NCI-H2196 (cell line): ENCODE results near the gene TMEM95.
"Not testable (repeated sequence)": the region's sequence is repeated elsewhere in the genome, so short reads cannot be mapped to it uniquely, and the experiment has no call there.

ENCODE experiments used
- DNase-seq: peaks from one replicate; lab custom pipeline; 2025; ENCODE audit not compliant: unreplicated experiment; lab: John Stamatoyannopoulos, UW

Gene TMEM95

DNA sequence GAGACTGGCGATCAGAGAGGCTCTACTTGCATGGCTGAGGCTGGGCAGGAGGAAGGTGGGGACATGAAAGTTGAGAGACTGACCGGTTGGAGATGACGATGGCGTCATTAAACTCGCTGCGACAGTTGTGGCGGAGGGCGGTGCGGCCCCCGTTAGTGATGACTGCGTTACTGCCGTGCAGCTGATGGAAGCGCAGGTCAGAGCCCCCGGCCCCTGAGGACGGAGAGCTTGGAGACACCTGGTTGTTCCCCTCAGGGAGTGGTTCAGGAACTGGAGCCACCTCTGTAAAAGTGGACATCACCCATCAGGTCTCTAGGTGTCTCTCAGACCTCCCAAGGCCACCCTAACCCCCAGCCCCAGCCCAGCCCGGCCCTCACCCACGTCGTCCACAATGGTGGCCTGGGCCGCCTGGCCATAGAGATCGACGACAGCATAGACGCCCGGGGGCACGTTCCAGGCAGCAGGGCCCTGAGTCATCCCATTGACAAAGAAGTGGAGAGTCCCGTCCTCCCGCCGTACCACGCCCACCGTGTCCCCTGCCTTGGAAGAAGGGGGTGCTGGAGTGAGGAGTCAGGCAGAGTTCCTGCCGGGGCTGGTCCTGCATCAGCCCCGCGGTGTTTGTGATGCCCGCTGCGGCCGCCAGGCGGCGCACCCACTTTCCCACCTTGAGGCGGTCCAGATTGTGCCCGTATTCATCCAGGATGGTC is 31.1 kb upstream of the TMEM95 start:
- no peak for DNase-seq

DNA sequence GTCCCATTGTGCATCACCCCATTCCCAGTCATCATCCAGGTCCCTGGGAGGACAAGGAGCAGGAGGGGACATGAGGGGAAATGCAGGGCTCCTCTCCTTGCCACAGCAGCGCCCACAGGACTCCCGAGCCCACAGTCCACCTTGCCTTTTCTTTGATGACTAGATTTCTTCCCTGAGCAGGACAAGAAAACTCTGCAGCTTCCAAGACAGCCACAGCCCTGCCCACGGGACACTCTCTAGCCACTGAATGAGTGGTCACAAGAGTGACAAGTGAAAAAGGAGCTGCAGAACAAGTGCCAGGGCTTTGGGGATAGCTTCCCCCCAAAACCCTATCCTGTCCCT is 30.5 kb upstream of the TMEM95 start:
- no peak for DNase-seq

DNA sequence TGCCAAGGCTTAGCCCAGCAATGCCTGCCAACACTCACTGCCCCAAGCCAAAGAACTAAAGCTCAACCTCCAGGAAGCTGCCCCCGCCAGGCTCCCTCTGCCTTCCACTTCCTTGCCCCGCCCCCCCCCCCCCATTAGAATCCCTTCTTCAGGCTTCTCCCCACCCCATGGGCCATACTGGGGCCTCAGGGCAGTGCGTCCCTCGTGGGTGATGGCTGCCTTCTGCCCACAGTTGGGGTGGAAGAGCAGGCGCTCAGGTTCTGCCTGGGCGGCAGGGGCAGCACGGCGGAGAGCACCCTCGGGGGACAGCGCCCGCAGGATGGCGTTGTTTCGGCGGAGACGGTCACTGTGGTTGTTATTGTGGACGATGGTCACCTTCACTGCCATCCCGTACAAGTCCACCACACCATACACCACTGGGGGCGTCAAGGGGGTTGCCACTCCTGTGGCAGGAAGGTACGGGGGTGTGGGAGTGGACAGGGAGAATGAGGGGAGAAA is 29.9 kb upstream of the TMEM95 start:
- DNase-seq, result no peak

DNA sequence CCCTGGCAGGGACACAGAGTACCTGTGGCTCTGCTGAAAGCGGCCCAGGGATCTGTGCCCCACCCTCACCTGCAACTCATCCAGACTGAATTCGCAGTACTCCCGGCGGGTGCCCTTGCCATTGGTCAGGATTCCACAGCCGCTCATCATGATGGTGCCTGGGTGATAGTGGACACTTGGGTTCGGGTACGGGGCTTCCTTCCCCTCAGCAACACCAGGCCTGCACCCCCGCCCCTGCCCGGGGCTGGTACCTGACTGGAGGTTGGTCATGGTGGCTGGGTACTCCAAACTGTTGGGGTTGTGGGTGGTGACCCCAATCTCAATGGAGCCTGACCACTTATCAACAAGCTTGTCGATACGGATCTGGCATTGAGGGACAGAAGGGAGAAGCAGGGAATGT is 28.8 kb upstream of the TMEM95 start:
- DNase-seq, result no peak

DNA sequence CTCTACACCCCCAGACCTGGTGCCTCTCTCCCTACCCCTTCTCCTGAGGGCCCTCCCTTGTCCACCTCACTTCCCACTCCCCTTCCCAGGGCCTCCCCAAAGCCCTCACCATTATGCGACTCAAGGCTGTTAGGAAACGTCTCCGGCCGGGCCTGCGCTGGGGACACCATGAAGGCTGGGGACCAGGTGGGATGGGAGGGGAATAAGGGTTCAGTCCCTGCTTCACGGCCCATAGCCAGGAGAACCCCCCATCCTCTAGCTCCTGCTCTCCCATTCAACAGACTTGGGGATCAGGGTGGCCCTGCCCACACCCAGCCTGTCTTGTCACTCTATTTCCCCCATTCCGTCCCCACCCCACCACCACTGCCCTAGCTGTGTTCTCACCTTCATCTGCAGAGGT is 27.9 kb upstream of the TMEM95 start:
- no peak for DNase-seq

DNA sequence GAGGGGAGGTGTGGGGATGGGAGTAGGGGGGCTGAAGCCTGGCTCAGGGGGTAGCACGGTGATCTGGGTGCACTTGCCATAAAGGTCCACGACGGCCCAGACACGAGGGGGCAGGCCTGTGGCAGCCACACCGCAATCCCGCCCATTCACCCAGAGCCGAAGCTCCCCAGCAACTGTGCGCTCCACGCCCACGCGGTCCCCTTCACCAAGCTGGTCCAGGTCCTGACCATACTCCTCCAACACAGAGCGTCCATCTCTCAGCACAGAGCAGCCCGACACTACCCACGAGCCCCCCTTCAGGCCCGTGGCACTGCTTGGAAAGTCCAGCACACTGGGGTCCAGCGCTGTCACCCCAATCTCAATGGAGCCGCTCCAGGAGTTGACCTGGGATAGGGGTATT is 27.5 kb upstream of the TMEM95 start:
- DNase-seq, result no peak

DNA sequence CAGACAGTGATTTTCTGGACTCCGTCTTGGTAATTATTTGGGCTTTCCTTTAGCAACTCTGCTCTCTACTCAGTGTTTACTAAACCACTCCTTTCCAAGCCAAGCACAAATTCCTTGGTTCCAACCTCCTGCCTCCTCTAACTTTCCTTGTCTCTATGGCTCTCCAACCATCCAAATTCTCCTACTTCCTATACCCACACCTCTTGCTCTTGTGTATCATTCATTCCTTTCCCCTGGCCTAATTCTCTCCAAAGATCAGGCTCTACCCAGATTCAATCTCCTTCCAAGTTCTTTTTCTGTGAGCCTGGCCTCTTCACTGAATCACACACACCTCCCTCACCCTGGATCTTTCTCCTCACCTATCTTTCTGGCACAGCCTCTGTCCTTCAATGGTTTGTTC is 26.9 kb upstream of the TMEM95 start:
- DNase-seq, result no peak

DNA sequence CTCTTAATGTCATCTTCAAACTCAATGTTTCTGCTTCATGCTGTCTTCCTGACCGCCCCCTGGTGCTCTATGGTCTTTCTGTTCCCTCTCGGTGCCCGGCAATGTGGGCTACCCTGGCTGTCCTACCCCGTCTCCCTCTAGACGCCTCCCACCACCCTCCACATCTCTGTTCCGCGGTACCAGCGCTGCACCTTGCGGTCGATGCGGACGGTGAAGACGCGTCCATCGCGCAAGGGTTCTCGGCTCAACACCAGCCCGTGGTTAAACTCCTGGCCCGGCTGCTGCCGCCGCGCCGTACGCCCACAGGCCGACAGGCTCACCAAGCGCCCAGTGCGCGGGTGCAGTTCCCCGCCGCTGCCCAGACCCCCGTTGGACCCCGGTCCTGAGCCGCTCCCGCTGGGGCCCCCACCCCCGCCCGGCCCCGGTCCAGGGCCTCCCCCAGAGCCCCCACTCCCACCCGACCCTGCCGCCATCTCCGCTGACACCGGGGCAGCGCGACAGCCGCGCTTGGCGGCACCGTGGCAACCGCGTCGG is 26.0 kb upstream of the TMEM95 start, which contains the start of gene NEURL4:
Gene NEURL4 (minus strand): TSS at position 496 of the 534 bp plus-strand sequence. CDS start 23 bp downstream, at position 473.
- DNase-seq, result no peak

DNA sequence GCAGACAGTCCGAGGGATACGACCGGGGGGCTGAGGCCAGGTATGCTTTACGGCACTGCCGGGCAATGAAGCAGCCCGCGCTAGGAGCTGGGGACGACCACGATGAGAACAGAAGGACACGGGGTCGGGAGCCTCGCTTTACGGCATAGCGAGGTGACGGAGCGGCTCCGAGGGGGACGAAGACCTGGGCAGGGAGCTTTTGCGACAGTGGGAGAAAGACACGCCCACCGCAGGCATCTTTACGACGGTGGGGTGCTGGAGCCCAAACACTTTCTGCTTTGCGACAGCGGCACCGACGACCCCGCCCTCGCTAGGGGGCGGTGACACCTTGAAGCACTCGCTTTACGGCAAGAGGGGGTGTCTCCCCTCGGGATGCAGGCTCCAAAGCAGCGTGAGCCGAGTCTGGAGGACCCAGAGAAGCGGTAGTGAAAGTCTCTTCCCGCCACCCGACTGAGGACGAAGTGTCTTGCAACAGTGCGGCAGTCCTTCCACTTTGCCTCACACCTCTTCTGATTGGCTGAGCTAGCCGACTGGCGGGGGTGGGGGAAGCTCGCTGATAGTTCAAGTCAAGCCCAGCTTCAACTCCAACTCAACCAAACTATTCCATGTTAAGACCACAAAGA is 25.5 kb upstream of the TMEM95 start:
- peak; percentile 90 for DNase-seq

DNA sequence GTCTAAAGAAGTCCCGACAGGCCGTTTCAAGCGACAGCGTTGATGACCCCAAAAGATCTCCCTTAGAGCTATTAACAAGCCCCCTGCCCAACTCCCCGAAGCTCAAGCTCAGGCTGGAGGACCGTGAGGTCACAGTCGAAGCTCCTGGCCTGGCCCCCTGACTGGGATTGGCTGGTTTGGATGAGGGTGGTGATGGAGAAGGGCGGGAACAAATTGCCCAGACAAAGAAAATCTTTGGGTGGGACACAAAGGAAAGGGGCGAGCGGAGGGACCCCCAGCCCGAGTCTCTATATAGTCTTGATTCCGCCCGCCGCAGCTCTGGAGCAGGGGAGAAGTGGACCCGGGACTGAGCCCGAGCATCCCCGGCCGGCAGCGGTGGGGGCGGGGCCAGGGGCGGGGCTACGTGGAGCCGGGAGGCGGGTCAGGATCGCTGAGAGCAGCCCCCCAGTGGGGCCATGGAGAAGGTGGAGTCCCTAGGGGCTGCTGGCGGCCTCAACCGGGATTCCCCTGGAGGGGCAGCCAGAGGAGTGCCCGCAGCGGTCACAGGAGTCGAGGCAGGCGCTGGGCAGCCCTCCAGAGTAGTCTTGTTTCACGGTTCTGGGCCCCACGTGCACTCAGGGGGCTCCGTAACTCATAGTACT is 24.8 kb upstream of the TMEM95 start:
- DNase-seq, result peak; percentile 64

DNA sequence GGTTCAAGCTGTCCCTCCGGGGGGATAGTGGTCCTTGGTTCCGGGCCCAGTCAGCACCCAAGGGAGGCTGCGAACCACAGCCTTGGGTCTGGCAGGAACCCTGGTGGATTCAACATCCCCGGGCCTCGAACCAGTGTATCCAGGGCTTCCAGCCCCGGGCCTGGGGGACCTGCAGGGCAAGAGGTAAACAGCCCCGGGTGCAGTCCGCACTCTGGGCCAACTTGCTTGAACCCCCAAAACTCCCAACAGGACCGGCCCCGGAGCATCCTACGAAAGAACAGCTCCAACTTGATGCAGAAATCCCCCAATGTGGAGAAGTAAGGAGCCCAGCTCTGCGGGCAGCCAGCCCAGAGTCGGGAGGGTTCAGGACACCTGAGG is 24.3 kb upstream of the TMEM95 start:
- DNase-seq, result no peak

DNA sequence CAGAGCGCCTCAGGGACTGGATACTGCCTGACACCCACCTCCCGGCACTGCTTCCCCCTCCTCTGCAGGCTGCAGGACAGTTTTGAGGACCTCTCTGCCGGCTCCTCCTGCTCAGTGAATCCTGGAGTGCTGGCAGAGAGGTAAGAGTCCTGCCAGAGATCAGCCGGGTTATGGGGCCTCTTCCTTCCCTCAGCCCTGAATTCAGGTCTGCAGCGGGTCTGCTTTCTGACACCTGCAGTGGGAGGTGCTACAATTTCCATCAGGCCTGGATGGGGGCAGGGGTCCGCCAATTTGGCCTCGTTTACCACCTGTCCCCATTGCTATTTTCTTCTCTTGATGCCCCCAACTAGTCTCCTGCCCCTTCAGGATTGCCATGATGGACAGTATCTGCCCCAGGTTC is 22.8 kb upstream of the TMEM95 start:
- no peak for DNase-seq

DNA sequence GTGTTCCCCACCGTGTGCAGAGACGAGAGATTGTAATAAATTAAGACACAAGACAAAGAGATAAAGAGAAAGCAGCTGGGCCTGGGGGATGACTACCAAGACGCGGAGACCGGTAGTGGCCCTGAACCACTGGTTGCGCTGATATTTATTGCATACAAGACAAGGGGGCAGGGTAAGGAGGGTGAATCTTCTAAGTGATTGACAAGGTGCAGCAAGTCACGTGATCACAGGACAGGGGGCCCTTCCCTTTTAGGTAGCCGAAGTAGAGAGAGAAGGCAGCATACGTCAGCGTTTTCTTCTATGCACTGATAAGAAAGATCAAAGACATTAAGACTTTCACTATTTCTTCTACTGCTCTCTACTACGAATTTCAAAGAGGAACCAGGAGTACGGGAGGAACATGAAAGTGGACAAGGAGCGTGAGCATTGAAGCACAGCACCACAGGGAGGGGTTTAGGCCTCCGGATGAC is 22.3 kb upstream of the TMEM95 start:
- DNase-seq, result not testable (repeated sequence)

DNA sequence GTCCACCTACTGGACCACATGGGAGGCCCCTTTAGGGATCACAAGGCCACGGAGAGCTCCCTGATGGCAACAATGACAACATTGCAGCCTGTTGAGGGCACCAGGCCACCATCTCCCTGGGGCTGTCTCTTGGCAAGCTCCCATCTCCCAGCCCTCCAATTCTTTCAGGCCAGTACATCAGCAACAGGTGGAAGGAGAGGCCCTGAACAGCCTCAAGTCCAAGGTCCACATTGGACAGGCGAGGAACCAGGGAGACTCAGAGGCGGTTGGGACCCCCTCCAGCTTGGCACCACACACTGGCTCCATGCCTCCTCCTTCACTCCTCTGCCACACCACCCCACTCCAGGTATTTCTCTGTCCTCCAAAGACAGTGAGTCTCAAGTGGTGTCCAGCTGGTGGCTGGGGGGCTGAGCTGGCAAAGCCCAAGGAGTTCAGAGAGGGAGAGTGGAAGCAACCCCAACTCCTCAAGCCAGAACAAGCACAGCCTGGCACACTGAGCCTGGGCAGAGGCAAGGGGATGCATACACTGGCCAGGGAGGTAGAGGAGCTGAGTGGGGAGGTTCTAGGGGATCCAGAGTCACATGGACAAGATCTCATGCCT is 19.9 kb upstream of the TMEM95 start:
- no peak for DNase-seq

DNA sequence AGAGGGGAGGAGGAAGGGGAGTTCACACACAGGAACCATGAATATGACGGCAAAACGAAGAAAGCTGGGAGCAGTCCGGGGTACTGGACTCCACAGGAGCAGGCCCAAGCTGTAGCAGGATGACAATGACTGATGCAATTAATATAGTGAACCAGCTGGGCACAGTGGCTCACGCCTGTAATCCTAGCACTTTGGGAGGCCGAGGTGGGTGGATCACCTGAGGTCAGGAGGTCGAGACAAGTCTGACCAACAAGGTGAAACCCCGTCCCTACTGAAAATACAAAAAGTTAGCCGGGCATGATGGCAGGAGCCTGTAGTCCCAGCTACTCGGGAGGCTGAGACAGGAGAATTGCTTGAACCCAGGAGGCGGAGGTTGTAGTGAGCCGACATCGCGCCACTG is 19.2 kb upstream of the TMEM95 start:
- not testable (repeated sequence) for DNase-seq

DNA sequence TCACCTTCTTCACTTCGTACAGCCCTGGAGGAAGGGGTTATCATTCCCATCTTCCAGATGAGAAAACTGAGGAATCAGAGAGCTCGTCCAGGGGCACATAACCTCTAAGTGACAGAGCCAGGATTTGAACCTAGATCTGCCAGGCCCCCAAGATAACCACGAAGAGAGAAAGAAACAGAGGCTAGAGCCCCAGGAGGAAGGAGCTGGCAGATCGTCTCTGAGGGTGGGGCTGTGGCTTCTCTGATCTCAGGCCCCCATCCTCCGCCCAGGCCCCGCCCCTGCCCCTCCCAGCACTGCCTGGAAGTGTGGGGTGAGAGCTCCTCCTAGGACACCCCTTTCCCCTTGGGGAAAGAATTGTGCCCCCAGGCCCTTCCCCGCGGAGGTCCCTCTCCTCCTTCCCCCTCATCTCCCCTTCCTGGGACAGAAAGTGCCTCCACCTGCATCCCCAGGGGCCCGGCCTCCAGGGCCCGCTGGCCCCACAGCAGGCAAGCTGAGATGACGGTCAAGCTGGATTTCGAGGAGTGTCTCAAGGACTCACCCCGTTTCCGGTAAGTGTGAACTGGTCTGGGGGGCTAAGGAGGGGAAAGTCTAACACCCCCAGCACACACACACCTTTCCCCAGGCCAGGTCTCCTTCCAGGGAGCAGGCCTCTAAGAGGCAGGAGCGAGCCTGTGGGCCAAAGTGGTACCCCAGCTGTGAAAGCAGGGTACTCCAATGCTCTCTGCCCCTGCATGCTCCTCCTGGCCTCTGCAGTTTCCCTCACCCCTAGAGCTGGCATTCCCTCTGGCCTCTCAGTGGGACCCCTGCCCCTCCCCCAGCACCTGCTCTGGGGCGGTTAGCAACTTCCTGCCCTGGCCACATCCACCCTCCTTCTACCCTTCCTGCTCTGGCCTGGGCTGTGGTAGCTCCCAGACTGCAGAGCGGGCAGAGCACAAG is 18.4 kb upstream of the TMEM95 start, which contains the start of gene ACAP1:
Gene ACAP1 (plus strand): TSS at position 290 of the 936 bp plus-strand sequence. CDS start 206 bp downstream, at position 496.
- DNase-seq, result no peak

DNA sequence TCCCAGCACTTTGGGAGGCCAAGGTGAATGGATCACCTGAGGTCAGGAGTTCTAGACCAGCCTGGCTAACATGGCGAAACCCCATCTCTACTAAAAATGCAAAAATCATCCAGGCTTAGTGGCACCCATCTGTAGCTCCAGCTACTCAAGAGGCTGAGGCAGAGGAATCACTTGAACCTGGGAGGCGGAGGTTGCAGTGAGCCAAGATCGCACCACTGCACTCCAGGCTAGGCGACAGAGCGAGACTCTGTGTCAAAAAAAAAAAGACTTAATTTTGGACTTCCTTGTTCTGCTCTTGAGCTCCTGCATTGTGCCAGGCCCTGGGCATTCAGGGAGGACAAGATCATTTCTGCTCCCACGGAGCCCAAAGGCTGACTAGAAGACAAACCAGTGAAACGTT is 17.4 kb upstream of the TMEM95 start:
- not testable (repeated sequence) for DNase-seq

DNA sequence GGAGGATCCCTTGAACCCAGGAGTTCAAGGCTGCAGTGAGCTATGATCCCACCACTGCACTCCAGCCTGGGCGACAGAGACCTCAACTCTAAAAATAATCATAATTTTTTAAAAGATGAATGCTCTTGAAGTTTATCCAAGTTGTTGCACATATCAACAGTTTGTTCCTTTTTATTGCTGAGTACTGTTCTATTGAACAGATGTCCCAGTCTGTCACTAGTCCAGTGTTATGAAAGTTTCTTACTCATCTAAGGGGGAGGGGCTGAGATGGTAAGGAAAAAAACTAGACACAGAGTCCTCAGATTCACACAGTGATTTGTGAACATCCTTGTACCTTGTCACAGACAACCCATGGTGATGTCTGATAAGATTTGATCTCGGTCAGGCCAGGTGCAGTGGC is 14.8 kb upstream of the TMEM95 start:
- no peak for DNase-seq

DNA sequence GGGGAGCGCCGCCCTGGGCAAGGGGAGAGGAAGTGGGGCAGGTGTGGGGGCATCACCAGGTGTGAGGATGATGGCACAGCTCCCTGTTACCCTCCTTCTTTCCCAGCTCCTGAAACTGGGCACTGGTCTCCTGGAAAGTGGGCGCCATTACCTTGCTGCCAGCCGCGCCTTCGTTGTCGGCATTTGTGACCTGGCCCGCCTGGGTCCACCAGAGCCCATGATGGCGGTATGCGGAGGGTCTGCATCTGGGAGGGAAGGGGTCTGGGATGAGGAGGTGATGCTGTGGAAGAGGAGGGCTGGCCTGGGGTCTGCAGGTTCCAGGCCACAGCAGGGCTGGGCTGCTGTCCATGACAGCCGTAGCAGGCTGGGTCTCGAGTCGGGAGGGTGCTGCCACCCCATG is 13.1 kb upstream of the TMEM95 start:
- no peak for DNase-seq

DNA sequence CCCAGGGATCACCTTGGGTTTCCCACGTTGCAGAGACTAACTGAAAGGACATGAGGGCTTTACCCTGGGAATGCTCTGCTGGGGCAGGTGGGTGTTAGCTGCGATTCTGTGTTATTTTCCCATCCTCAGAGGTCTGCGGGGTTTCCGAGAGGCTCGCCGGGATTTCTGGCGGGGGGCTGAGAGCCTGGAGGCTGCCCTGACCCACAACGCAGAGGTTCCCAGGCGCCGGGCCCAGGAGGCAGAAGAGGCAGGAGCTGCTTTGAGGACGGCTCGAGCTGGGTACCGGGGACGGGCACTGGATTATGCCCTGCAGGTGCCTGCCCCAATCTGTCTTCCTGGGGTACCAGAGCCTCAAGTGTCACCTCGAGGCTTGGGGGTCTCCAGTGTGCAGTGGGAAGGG is 11.7 kb upstream of the TMEM95 start:
- DNase-seq, result no peak
